Measurements from ENCODE around the gene SH2D3C. TPM values are rescaled to one million over a fixed set of nuclear protein-coding genes. Genes with fewer than 3 reads are reported as not detected.
A peak's percentile ranks its signal among the peaks of the same experiment; 100 is the strongest.

The SH2D3C gene
- total and polyA plus RNA-seq, 4 experiments from 2014 or later, result 8.7 to 51.5 (median 46.0) TPM

GRCh38 chr9:127772603-127773002 lies 5.9 kb downstream of the SH2D3C start:
- DNase-seq, result no peak
- Mint-ChIP-seq H3K9me3 (no peaks in the 10 kb centered on the region), H3K4me1 (peaks cover 38 to 76% (median 56%) of the 10 kb centered on the region in 4 donors), H3K27ac (peak overlapping the region in 6 of 7 donors; percentile 42 to 98 (median 73)), H3K27me3 (no peaks in the 10 kb centered on the region), H3K4me3 (peak overlapping the region in 1 of 8 donors; percentile 73), H3K36me3 (peaks cover 5 to 50% of the 10 kb centered on the region in 2 donors)
- CTCF ChIA-PET (ENCODE audit: partially characterized antibody), result interaction anchor here (1.0 to 10.6 kb wide), 3 partner anchors 10 to 12 kb away, joined by 3 to 128 read pairs (median 4); partner anchors contain the start of gene CDK9
- H3K36me3 ChIP-seq (ENCODE audit: insufficient read depth, low read length), result peaks cover 22% of the 10 kb centered on the region
- H3K27me3 ChIP-seq (ENCODE audit: insufficient read depth, low read length), result no peaks in the 10 kb centered on the region
- POLR2A ChIA-PET (ENCODE audit: partially characterized antibody), result interaction anchor here (15.3 kb wide), 1 partner anchor 11 kb away, joined by 377 read pairs; the partner anchor contains the start of genes CDK9 and SH2D3C
- H3K4me3 ChIP-seq (ENCODE audit: low read length in 2 of 2), result no peak overlapping the region
- intact Hi-C loops (cut with micrococcal nuclease), result no loop called here
- peaks cover 83% of the 10 kb centered on the region for H3K4me1 ChIP-seq (ENCODE audit: insufficient read depth, low read length)
- no peak overlapping the region for H3K27ac ChIP-seq (ENCODE audit: low read depth, low read length)
- H3K9me3 ChIP-seq (ENCODE audit: control insufficient read depth in 1 of 2, low read length in 2 of 2), result no peaks in the 10 kb centered on the region

GRCh38 chr9:127771570-127772189 lies 6.8 kb downstream of the SH2D3C start:
- Mint-ChIP-seq H3K36me3 (peaks cover 5 to 53% of the 10 kb centered on the region in 2 donors), H3K27me3 (no peaks in the 10 kb centered on the region), H3K4me1 (peaks cover 42 to 78% (median 59%) of the 10 kb centered on the region in 4 donors), H3K9me3 (no peaks in the 10 kb centered on the region), H3K4me3 (peak overlapping the region; percentile 78 to 92 (median 88)), H3K27ac (peak overlapping the region; percentile 92 to 99 (median 98))
- H3K27ac ChIP-seq (ENCODE audit: low read depth, low read length), result peak overlapping the region; percentile 97
- ChIA-PET CTCF (ENCODE audit: partially characterized antibody) (interaction anchor here (0.5 to 10.6 kb wide), 8 partner anchors 12 to 152 kb away, joined by 3 to 128 read pairs (median 6); partner anchors contain the start of genes CDK9 and TOR2A), POLR2A (ENCODE audit: partially characterized antibody) (interaction anchor here (0.8 to 15.3 kb wide), 19 partner anchors 10 to 296 kb away, joined by 3 to 377 read pairs (median 5); partner anchors contain the start of genes CDK9, PTRH1, SH2D3C and SLC25A25)
- H3K4me1 ChIP-seq (ENCODE audit: insufficient read depth, low read length), result peaks cover 88% of the 10 kb centered on the region
- peaks cover 22% of the 10 kb centered on the region for H3K36me3 ChIP-seq (ENCODE audit: insufficient read depth, low read length)
- peak overlapping the region in 1 of 2 donors; percentile 78 for H3K4me3 ChIP-seq (ENCODE audit: low read length in 2 of 2)
- no peak for DNase-seq
- no peaks in the 10 kb centered on the region for H3K27me3 ChIP-seq (ENCODE audit: insufficient read depth, low read length)
- intact Hi-C loops (cut with micrococcal nuclease), result loop anchor here (1.0 kb wide), 3 partner anchors 14 to 36 kb away; partner anchors contain the start of genes FPGS and TOR2A
- no peaks in the 10 kb centered on the region for H3K9me3 ChIP-seq (ENCODE audit: control insufficient read depth in 1 of 2, low read length in 2 of 2)

DNA sequence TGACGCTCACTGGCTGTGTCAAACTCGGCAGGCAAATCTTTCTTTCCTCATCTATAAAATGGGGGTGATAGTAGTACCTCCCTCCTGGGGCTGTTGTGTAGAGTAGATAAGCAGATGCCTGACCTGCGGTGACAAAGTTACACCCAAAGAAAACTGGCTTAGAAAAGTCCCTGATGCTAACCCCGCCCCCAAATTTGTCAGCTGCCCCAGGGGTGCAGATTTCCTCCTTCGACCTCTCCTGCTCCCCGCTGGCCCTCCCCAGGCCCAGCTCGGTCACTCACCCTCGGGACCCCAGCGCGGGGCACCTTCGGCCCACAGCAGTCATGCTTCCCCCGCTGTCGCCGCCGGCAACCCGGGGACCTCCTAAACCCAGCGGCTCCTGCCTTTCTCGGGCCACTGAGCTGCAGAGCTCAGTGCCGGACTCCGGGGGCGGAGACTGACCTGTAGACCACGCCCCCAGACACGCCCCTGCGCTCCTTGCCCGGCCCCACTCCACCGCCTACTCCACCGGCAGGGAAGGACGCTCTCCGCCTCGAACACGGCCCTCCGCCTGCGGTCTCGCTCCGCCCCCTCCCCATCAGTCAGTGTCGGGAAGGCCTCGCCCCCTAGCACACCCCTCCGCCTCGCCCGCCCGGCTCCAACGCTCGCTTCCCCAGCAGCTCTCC lies 7.4 kb downstream of the SH2D3C start:
- Mint-ChIP-seq H3K4me1 (peaks cover 41 to 78% (median 61%) of the 10 kb centered on the region in 4 donors), H3K36me3 (peaks cover 10 to 51% of the 10 kb centered on the region in 2 donors), H3K4me3 (peak overlapping the region; percentile 78 to 92 (median 88)), H3K27me3 (no peaks in the 10 kb centered on the region), H3K27ac (peak overlapping the region; percentile 92 to 99 (median 98)), H3K9me3 (no peaks in the 10 kb centered on the region)
- no peaks in the 10 kb centered on the region for H3K27me3 ChIP-seq (ENCODE audit: insufficient read depth, low read length)
- H3K4me3 ChIP-seq (ENCODE audit: low read length in 2 of 2), result peak overlapping the region; percentile 50 to 78
- peak; percentile 92 to 96 (median 95) for DNase-seq
- H3K36me3 ChIP-seq (ENCODE audit: insufficient read depth, low read length), result peaks cover 22% of the 10 kb centered on the region
- no peaks in the 10 kb centered on the region for H3K9me3 ChIP-seq (ENCODE audit: control insufficient read depth in 1 of 2, low read length in 2 of 2)
- POLR2A ChIA-PET (ENCODE audit: partially characterized antibody), result interaction anchor here (0.6 to 15.3 kb wide), 22 partner anchors 9 to 299 kb away, joined by 3 to 377 read pairs (median 5); partner anchors contain the start of genes CDK9, PTRH1, SH2D3C and SLC25A25
- intact Hi-C loops (cut with micrococcal nuclease), result loop anchor here (1.0 kb wide), 3 partner anchors 14 to 36 kb away; partner anchors contain the start of genes FPGS and TOR2A
- CTCF ChIA-PET (ENCODE audit: partially characterized antibody), result interaction anchor here (0.5 to 10.6 kb wide), 10 partner anchors 8 to 152 kb away, joined by 3 to 128 read pairs (median 6); partner anchors contain the start of genes CDK9 and TOR2A
- H3K27ac ChIP-seq (ENCODE audit: low read depth, low read length), result peak overlapping the region; percentile 97
- peaks cover 91% of the 10 kb centered on the region for H3K4me1 ChIP-seq (ENCODE audit: insufficient read depth, low read length)

DNA sequence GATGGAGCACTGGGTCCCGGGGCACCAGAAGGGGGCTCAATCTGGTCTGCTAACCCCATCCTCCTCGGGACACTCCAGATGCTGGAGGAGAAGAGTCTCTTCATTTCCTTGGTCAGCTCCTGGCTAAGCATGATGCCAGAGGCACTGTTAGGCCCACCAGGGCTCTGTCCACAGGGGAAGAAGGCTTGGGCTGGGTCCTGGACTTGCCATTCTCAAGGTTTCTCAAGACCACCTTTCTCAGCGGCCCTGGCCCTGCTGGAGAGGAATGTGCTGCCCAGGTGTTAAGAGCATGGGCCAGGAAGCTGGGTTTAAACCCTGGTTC lies 7.9 kb downstream of the SH2D3C start:
- Histone ChIP-seq H3K27me3 (ENCODE audit: insufficient read depth, low read length) (no peaks in the 10 kb centered on the region), H3K4me1 (ENCODE audit: insufficient read depth, low read length) (peaks cover 91% of the 10 kb centered on the region), H3K27ac (ENCODE audit: low read depth, low read length) (peak overlapping the region; percentile 97), H3K9me3 (ENCODE audit: control insufficient read depth in 1 of 2, low read length in 2 of 2) (no peaks in the 10 kb centered on the region), H3K36me3 (ENCODE audit: insufficient read depth, low read length) (peaks cover 22% of the 10 kb centered on the region), H3K4me3 (ENCODE audit: low read length in 2 of 2) (peak overlapping the region; percentile 50 to 78)
- Mint-ChIP-seq H3K4me3 (peak overlapping the region; percentile 78 to 92 (median 88)), H3K27me3 (no peaks in the 10 kb centered on the region), H3K27ac (peak overlapping the region; percentile 92 to 99 (median 98)), H3K36me3 (peaks cover 13 to 55% of the 10 kb centered on the region in 2 donors), H3K9me3 (no peaks in the 10 kb centered on the region), H3K4me1 (peaks cover 42 to 80% (median 65%) of the 10 kb centered on the region in 4 donors)
- intact Hi-C loops (cut with micrococcal nuclease), result no loop called here
- ChIA-PET CTCF (ENCODE audit: partially characterized antibody) (interaction anchor here (0.6 to 10.6 kb wide), 10 partner anchors 9 to 150 kb away, joined by 3 to 128 read pairs (median 6); partner anchors contain the start of genes CDK9 and TOR2A), POLR2A (ENCODE audit: partially characterized antibody) (interaction anchor here (0.6 to 15.3 kb wide), 20 partner anchors 8 to 299 kb away, joined by 3 to 377 read pairs (median 5); partner anchors contain the start of genes CDK9, EEIG1, PTRH1 and SH2D3C)
- no peak for DNase-seq

- no peaks in the 10 kb centered on the region for H3K9me3 Mint-ChIP-seq
- Histone ChIP-seq H3K9me3 (ENCODE audit: control insufficient read depth in 1 of 2, low read length in 2 of 2) (no peaks in the 10 kb centered on the region), H3K27me3 (ENCODE audit: insufficient read depth, low read length) (no peaks in the 10 kb centered on the region), H3K27ac (ENCODE audit: low read depth, low read length) (peak overlapping the region; percentile 97), H3K4me3 (ENCODE audit: low read length in 2 of 2) (peak overlapping the region; percentile 50 to 78), H3K4me1 (ENCODE audit: insufficient read depth, low read length) (peaks cover 91% of the 10 kb centered on the region), H3K36me3 (ENCODE audit: insufficient read depth, low read length) (peaks cover 22% of the 10 kb centered on the region)
- ChIA-PET POLR2A (ENCODE audit: partially characterized antibody) (interaction anchor here (0.7 to 15.3 kb wide), 12 partner anchors 12 to 211 kb away, joined by 3 to 377 read pairs (median 4); partner anchors contain the start of genes CDK9, EEIG1, SH2D3C and TOR2A), CTCF (ENCODE audit: partially characterized antibody) (interaction anchor here (0.6 to 10.6 kb wide), 8 partner anchors 9 to 181 kb away, joined by 3 to 128 read pairs (median 7); partner anchors contain the start of genes CDK9 and TOR2A)
- intact Hi-C loops (cut with micrococcal nuclease), result no loop called here
- H3K4me1 Mint-ChIP-seq, result peaks cover 45 to 83% (median 68%) of the 10 kb centered on the region in 4 donors
- peak overlapping the region; percentile 78 to 92 (median 88) for H3K4me3 Mint-ChIP-seq
- no peak for DNase-seq
- H3K36me3 Mint-ChIP-seq, result peaks cover 17 to 59% of the 10 kb centered on the region in 2 donors
- H3K27me3 Mint-ChIP-seq, result no peaks in the 10 kb centered on the region
- peak overlapping the region; percentile 92 to 99 (median 98) for H3K27ac Mint-ChIP-seq
Measured at GRCh38 chr9:127769929-127770582, 8.4 kb downstream of the SH2D3C start.

DNA sequence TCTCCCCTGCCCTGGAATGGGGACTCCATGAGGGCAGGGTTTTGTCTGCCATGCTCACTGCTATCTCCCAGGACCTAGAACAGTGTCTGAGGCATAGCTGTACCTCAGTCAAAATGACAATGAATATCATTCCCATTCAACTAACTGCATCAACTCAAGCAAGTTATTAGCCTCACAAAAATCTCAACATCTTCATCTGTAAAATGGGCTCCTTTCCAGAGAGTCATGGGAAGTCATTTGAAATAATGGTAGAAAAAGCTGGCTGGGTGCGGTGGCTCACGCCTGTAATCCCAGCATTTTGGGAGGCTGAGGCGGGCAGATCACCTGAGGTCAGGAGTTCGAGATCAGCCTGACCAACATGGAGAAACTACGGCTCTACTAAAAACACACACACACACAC lies 9.4 kb downstream of the SH2D3C start:
- Mint-ChIP-seq H3K4me3 (peak overlapping the region in 7 of 8 donors; percentile 57 to 79 (median 69)), H3K27ac (peak overlapping the region; percentile 92 to 99 (median 98)), H3K4me1 (peaks cover 47 to 86% (median 70%) of the 10 kb centered on the region in 4 donors), H3K27me3 (no peaks in the 10 kb centered on the region), H3K9me3 (no peaks in the 10 kb centered on the region), H3K36me3 (peaks cover 18 to 60% of the 10 kb centered on the region in 2 donors)
- ChIA-PET POLR2A (ENCODE audit: partially characterized antibody) (interaction anchor here (0.7 to 15.3 kb wide), 5 partner anchors 15 to 212 kb away, joined by 3 to 377 read pairs (median 4); partner anchors contain the start of genes CDK9, EEIG1, SH2D3C and TOR2A), CTCF (ENCODE audit: partially characterized antibody) (interaction anchor here (0.7 to 10.6 kb wide), 7 partner anchors 10 to 180 kb away, joined by 3 to 128 read pairs (median 7); partner anchors contain the start of genes CDK9 and TOR2A)
- Histone ChIP-seq H3K4me1 (ENCODE audit: insufficient read depth, low read length) (peaks cover 90% of the 10 kb centered on the region), H3K27ac (ENCODE audit: low read depth, low read length) (peak overlapping the region; percentile 67), H3K36me3 (ENCODE audit: insufficient read depth, low read length) (peaks cover 19% of the 10 kb centered on the region), H3K4me3 (ENCODE audit: low read length in 2 of 2) (no peak overlapping the region), H3K9me3 (ENCODE audit: control insufficient read depth in 1 of 2, low read length in 2 of 2) (no peaks in the 10 kb centered on the region), H3K27me3 (ENCODE audit: insufficient read depth, low read length) (no peaks in the 10 kb centered on the region)
- intact Hi-C loops (cut with micrococcal nuclease), result no loop called here
- DNase-seq, result no peak

Measured in CD4-positive, alpha-beta memory T cell (primary cell).